GM12864 (cell line): ENCODE results near the gene C10orf143.
"Not testable (repeated sequence)": the region's sequence is repeated elsewhere in the genome, so short reads cannot be mapped to it uniquely, and the experiment has no call there.

Source experiments
- DNase-seq: peaks from one replicate; pipeline ENCODE4 v3.0.0-alpha.2; 2011; ENCODE audit warnings: low read depth
- H3K4me3 ChIP-seq: 2 replicates; pipeline ENCODE4 v1.5.1; 2011; ENCODE audit warnings: mild to moderate bottlenecking, low read depth, low read length, control low read depth
- TF ChIP-seq, protein P1 (sequence below): IDR thresholded peaks from 2 replicates; pipeline ENCODE4 v1.5.1; 2011; ENCODE audit warnings: low read depth, mild to moderate bottlenecking, moderate library complexity, low read length, control low read depth, inconsistent platforms; ENCODE audit errors: missing control alignments

The C10orf143 gene

DNA sequence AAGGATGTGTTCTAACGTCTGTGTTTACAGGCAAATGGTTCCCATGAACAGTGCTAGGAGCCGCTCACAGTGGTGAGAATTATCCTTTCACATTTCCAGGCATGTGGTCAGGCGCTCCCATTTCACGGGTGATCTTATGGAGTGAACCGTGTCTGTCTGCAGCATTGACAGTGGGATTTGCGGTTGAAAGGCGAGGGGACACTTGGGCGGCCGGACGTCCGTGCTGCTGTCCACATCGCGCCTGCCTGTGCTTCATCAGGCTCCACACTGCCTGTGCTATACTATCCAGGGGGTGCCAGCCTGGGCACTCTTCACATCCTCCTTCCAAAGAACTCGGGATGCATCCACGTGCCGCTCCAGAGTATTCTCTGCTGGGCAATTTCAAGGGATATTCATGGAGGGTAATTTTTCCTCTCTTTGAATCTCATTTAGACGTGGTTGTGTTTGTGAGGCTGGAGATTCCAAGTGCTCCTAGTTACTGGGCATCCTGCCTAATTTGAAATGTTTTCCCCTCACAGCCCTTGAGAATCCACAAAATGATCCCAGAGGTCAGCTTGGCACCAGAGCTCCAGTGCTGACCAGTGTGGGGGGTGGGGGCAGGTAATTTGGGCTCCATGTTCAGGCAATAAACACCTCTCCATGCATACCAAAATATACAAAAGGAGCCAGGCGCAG lies 84.7 kb downstream of the C10orf143 start:
- no peak overlapping the region for H3K4me3 ChIP-seq
- no peak for DNase-seq
- TF ChIP-seq, protein P1, sequence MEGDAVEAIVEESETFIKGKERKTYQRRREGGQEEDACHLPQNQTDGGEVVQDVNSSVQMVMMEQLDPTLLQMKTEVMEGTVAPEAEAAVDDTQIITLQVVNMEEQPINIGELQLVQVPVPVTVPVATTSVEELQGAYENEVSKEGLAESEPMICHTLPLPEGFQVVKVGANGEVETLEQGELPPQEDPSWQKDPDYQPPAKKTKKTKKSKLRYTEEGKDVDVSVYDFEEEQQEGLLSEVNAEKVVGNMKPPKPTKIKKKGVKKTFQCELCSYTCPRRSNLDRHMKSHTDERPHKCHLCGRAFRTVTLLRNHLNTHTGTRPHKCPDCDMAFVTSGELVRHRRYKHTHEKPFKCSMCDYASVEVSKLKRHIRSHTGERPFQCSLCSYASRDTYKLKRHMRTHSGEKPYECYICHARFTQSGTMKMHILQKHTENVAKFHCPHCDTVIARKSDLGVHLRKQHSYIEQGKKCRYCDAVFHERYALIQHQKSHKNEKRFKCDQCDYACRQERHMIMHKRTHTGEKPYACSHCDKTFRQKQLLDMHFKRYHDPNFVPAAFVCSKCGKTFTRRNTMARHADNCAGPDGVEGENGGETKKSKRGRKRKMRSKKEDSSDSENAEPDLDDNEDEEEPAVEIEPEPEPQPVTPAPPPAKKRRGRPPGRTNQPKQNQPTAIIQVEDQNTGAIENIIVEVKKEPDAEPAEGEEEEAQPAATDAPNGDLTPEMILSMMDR, result no peak

DNA sequence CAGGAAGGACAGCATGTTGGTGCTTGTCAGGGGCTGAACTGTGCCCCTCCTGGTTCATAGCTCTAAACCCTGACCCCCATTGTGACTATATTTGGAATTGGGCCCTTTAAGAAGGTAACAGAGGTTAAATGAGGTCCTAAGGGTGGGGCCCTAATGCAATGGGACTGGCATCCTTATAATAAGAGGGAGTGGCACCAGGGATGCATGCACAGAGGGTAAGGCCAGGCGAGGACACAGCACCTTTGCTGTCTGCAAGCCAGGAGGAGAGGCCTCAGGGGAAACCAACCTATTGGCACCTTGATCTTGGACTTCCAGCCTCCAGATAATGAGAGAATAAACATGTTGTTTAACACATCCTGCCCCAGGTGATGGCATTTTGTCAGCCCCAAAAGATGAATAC lies 85.3 kb downstream of the C10orf143 start:
- DNase-seq, result no peak
- TF ChIP-seq, protein P1, result no peak

DNA sequence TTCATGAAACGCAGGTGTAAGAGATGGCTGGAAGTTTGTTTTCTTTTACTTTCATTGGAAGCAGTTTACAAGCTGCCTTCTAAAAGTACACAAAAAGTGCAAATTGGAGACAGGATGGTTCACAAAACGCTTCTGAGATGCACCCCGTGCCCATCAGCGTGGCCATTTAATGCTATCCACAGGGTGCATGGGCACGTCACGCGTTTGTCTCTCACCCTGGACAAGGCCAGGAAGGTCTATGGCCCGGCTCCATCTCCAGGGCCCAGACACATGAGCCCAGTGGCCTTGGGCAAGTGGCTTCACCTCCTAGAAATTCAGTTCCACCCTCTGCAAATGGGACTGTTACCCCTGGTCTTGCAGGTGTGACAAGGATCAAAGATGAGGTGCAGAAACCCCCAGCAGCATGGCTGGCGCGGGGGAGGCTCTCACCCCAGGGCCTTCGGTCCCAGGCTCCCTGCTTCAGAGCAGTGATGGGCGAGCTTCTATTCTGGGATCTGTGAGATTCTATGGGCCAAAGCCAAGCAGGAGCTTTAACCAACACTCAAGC lies 85.8 kb downstream of the C10orf143 start:
- H3K4me3 ChIP-seq, result no peak overlapping the region
- TF ChIP-seq, protein P1, result no peak
- no peak for DNase-seq

More for the DNA sequence above, 85.3 kb downstream of the C10orf143 start:
- H3K4me3 ChIP-seq, result no peak overlapping the region

DNA sequence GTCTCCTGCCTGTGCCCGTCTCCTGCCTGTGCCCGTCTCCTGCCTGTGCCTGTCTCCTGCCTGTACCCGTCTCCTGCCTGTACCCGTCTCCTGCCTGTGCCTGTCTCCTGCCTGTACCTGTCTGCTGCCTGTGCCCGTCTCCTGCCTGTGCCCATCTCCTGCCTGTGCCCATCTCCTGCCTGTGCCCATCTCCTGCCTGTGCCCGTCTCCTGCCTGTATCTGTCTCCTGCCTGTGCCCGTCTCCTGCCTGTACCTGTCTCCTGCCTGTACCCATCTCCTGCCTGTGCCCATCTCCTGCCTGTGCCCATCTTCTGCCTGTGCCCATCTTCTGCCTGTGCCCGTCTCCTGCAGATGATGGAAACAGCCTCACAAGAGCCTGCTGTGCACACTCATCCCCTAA lies 86.3 kb downstream of the C10orf143 start:
- not testable (repeated sequence) for H3K4me3 ChIP-seq, DNase-seq

DNA sequence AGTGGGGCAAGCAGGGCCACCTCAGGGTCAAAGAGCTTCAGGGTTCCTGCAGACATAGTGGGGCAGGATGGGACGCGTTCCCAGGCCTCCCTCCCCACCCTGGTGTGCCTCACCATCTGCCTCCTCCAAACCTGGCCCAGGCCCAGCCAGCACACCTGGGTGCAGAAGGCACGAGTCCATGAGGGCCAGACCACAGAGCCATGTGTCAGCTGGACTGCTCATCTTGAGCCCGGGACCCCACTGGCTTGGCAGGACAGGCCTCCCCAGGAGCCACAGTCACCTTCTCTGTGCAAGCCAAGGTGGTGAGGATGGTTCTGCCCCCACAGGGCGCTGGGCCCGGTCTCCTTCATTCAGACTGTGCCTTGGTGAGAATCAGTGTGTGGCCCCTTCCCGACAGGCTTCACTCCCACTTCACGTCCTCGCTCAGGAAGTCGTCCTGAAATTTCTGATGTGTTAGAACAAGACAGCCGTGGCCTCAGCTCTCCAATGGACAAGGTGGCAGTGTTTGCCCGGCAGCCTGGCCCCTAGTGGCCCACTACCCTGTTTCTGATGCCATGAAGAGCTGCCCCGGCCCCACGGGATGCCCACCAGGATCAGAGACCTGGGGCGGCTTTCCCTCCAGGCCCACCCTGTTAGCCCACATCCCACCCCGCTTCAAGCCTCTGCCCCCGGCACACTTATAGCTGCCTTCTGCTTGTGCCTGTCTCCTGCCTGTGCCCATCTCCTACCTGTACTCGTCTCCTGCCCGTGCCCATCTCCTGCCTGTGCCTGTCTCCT lies 87.0 kb downstream of the C10orf143 start:
- no peak for DNase-seq
- no peak overlapping the region for H3K4me3 ChIP-seq
- TF ChIP-seq, protein P1, result no peak

DNA sequence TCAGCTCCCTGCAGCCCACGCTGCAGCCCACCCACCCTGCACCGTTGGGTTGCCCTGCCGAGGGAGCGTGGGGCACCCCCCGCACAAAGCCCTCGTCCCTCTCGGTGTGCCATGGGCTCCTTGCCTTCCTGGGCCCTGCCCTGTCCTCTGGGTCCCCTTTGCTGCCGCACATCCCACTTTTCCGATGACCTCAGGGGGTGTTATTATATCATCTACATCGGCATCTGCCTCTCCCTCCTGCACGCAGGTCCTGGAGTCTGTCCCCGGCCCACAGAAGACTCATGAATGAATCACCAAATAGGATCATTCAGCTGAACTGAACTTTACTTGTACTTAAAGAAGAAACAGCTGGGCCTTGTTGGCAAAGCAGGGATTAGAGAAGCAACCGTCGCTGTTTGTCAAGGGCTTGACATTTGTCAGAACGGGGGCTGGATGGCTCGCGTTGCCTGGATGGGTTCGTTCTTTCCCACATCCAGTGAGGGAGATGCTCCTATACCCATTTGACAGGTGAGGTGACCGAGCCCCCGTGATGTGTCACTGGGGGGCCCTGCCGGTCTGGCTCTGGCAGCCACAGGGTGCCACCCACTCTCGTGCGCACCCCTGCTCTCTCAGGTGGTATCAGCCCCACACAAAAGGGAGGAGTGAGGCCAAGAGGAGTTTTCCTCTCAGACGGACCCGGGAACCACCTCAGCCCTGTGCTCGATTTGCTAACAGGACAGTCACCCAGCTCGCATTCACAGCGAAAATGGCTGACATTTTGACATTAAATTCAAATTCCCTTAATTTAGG lies 87.9 kb downstream of the C10orf143 start:
- H3K4me3 ChIP-seq, result no peak overlapping the region
- no peak for DNase-seq
- TF ChIP-seq, protein P1, result no peak

DNA sequence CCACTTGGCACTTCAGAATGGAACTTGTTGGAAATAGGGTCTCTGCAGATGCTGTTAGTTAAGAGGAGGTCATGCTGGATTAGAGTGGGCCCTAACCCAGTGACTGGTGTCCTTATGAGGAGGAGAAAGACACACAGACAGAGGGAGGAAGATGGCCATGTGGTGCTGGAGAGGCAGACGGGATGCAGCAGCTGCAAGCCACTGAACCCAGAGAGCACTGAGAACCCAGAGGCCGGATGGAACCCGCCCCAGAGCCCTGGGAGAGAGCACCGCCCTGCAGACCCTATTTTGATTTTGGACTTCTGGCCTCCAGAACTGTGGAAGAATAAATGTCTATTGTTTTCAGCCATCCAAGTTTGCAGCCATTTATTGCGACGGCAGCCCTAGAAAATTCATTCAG lies 88.5 kb downstream of the C10orf143 start:
- no peak overlapping the region for H3K4me3 ChIP-seq
- no peak for DNase-seq

More for the DNA sequence above, 88.5 kb downstream of the C10orf143 start:
- TF ChIP-seq, protein P1, result no peak
